ENCODE data around the gene RAD54L2. TPM values are rescaled to one million over a fixed set of nuclear protein-coding genes. Genes with fewer than 3 reads are reported as not detected.

Gene RAD54L2
- total RNA-seq, 1 experiment from 2014 or later, result 36.5 TPM

- no peak for TF ChIP-seq CTCF (IDR thresholded peaks at IDR 0.05; ENCODE audit: insufficient read depth in 1 of 2, low read depth in 1 of 2, low read length in 1 of 2, severe bottlenecking in 1 of 2, unreplicated experiment in 1 of 2)
- DNase-seq, result no peak
- BruUV-seq (replicated peaks), result no TSS peak
- POLR2A ChIA-PET, result interaction anchor here (0.6 kb wide), 1 partner anchor 51 kb away, joined by 3 read pairs; no protein-coding TSS in a partner anchor
- 0 out of 2 replicates have a peak, but pooled peaks cover 4% of the 10 kb centered on the region for H3K4me1 ChIP-seq
- H3K27me3 ChIP-seq (replicated peaks; ENCODE audit: control insufficient read depth, insufficient read depth, low read length), result no peaks in the 10 kb centered on the region
- H3K9me3 Mint-ChIP-seq (ENCODE audit: unreplicated experiment), result no peaks in the 10 kb centered on the region
- H3K36me3 ChIP-seq (ENCODE audit: control insufficient read depth, insufficient read depth, low read length), result no peaks in the 10 kb centered on the region
- no peaks in the 10 kb centered on the region for H3K27me3 Mint-ChIP-seq (ENCODE audit: insufficient read depth, unreplicated experiment)
- no peaks in the 10 kb centered on the region for H3K9me3 ChIP-seq
- intact Hi-C loops (cut with micrococcal nuclease; ENCODE audit: unreplicated experiment), result no loop called here
- CTCF ChIA-PET, result interaction anchor here (0.6 kb wide), 1 partner anchor 363 kb away, joined by 3 read pairs; no protein-coding TSS in a partner anchor
- H3K4me3 ChIP-seq (ENCODE audit: low read depth, low read length), result no peak overlapping the region
- H3K36me3 Mint-ChIP-seq (ENCODE audit: insufficient read depth, unreplicated experiment), result no peaks in the 10 kb centered on the region
- no peak overlapping the region for H3K4me3 Mint-ChIP-seq (ENCODE audit: unreplicated experiment)
- H3K27ac Mint-ChIP-seq (ENCODE audit: unreplicated experiment), result no peak overlapping the region
- H3K4me1 Mint-ChIP-seq (ENCODE audit: low read depth, unreplicated experiment), result peaks cover 8% of the 10 kb centered on the region
Observed at GRCh38 chr3:51580418-51580817, 41.9 kb downstream of the RAD54L2 start.

- 0 out of 2 replicates have a peak, but pooled peaks cover 4% of the 10 kb centered on the region for H3K4me1 ChIP-seq
- Mint-ChIP-seq H3K36me3 (ENCODE audit: insufficient read depth, unreplicated experiment) (no peaks in the 10 kb centered on the region), H3K27ac (ENCODE audit: unreplicated experiment) (peak overlapping the region; percentile 49), H3K27me3 (ENCODE audit: insufficient read depth, unreplicated experiment) (no peaks in the 10 kb centered on the region), H3K4me3 (ENCODE audit: unreplicated experiment) (no peak overlapping the region), H3K9me3 (ENCODE audit: unreplicated experiment) (no peaks in the 10 kb centered on the region), H3K4me1 (ENCODE audit: low read depth, unreplicated experiment) (peaks cover 8% of the 10 kb centered on the region)
- intact Hi-C loops (cut with micrococcal nuclease; ENCODE audit: unreplicated experiment), result no loop called here
- CTCF ChIA-PET, result no interaction called here
- H3K27me3 ChIP-seq (replicated peaks; ENCODE audit: control insufficient read depth, insufficient read depth, low read length), result no peaks in the 10 kb centered on the region
- no peak for DNase-seq
- no peak for TF ChIP-seq CTCF (IDR thresholded peaks at IDR 0.05; ENCODE audit: insufficient read depth in 1 of 2, low read depth in 1 of 2, low read length in 1 of 2, severe bottlenecking in 1 of 2, unreplicated experiment in 1 of 2)
- H3K9me3 ChIP-seq, result no peaks in the 10 kb centered on the region
- no TSS peak for BruUV-seq (replicated peaks)
- no peaks in the 10 kb centered on the region for H3K36me3 ChIP-seq (ENCODE audit: control insufficient read depth, insufficient read depth, low read length)
- POLR2A ChIA-PET, result interaction anchor here (1.4 kb wide), 1 partner anchor 82 kb away, joined by 5 read pairs; the partner anchor contains the start of gene DCAF1
- H3K4me3 ChIP-seq (ENCODE audit: low read depth, low read length), result no peak overlapping the region
Observed at GRCh38 chr3:51581524-51581923, 43.0 kb downstream of the RAD54L2 start.

GRCh38 chr3:51585197-51585596, 46.7 kb downstream of the RAD54L2 start:
- H3K36me3 ChIP-seq (ENCODE audit: control insufficient read depth, insufficient read depth, low read length), result no peaks in the 10 kb centered on the region
- BruUV-seq (replicated peaks), result no TSS peak
- no peak overlapping the region for H3K4me3 ChIP-seq (ENCODE audit: low read depth, low read length)
- no peaks in the 10 kb centered on the region for H3K27me3 ChIP-seq (replicated peaks; ENCODE audit: control insufficient read depth, insufficient read depth, low read length)
- DNase-seq, result no peak
- no peaks in the 10 kb centered on the region for H3K36me3 Mint-ChIP-seq (ENCODE audit: insufficient read depth, unreplicated experiment)
- no peaks in the 10 kb centered on the region for H3K4me1 ChIP-seq
- TF ChIP-seq CTCF (IDR thresholded peaks at IDR 0.05; ENCODE audit: insufficient read depth in 1 of 2, low read depth in 1 of 2, low read length in 1 of 2, severe bottlenecking in 1 of 2, unreplicated experiment in 1 of 2), result no peak
- no peaks in the 10 kb centered on the region for H3K27me3 Mint-ChIP-seq (ENCODE audit: insufficient read depth, unreplicated experiment)
- H3K4me1 Mint-ChIP-seq (ENCODE audit: low read depth, unreplicated experiment), result peaks cover 8% of the 10 kb centered on the region
- intact Hi-C loops (cut with micrococcal nuclease; ENCODE audit: unreplicated experiment), result no loop called here
- no peak overlapping the region for H3K27ac Mint-ChIP-seq (ENCODE audit: unreplicated experiment)
- H3K4me3 Mint-ChIP-seq (ENCODE audit: unreplicated experiment), result no peak overlapping the region
- no peaks in the 10 kb centered on the region for H3K9me3 Mint-ChIP-seq (ENCODE audit: unreplicated experiment)
- H3K9me3 ChIP-seq, result no peaks in the 10 kb centered on the region
- ChIA-PET CTCF (no interaction called here), POLR2A (no interaction called here)

Measured in Caco-2 (cell line).